Natural killer cell (primary cell): Measurements from ENCODE around the gene KIAA0232. TPM values are rescaled to one million over a fixed set of nuclear protein-coding genes. Genes with fewer than 3 reads are reported as not detected.

Experiments
- ATAC-seq, 3 donors: fragments of 150-1000 bp in 2 of 3; fragments of 200-7000 bp in 1 of 3; cut with Tn5 transposase; 1 replicate in 1 of 3; 2 replicates in 2 of 3; pipeline ENCODE4 v1.10.0; 2021; ENCODE audit warnings: mild to moderate bottlenecking in 2 of 3, moderate library complexity in 2 of 3
- DNase-seq, 2 donors: peaks; one replicate each; pipeline versions ENCODE4 v3.0.0 to v3.0.0-alpha.2; 2013 to 2021; ENCODE audit warnings: mixed read lengths in 1 of 2
- H3K27ac ChIP-seq: one replicate; pipeline ENCODE4 v1.5.1; 2013; ENCODE audit warnings: mild to moderate bottlenecking, low read length
- H3K27me3 ChIP-seq: one replicate; pipeline ENCODE4 v1.6.1; 2013; ENCODE audit warnings: low read length; ENCODE audit not compliant: control insufficient read depth, insufficient read depth
- H3K36me3 ChIP-seq: one replicate; pipeline ENCODE4 v1.6.1; 2013; ENCODE audit warnings: low read length; ENCODE audit not compliant: control insufficient read depth, insufficient read depth
- H3K4me1 ChIP-seq: one replicate; pipeline ENCODE4 v1.6.1; 2013; ENCODE audit warnings: low read length; ENCODE audit not compliant: control insufficient read depth, insufficient read depth
- H3K4me3 ChIP-seq: one replicate; pipeline ENCODE4 v1.5.1; 2013; ENCODE audit warnings: low read length
- H3K9me3 ChIP-seq: one replicate; pipeline ENCODE4 v1.6.1; 2013; ENCODE audit warnings: low read length; ENCODE audit not compliant: control insufficient read depth, insufficient read depth
- H3K27ac Mint-ChIP-seq, 2 donors: one replicate each; pipeline ENCODE4 v1.8.0; 2022; ENCODE audit warnings: mild to moderate bottlenecking in 2 of 2, mixed read lengths in 2 of 2, moderate library complexity in 1 of 2
- H3K27me3 Mint-ChIP-seq, 2 donors: one replicate each; pipeline ENCODE4 v1.8.0; 2022; ENCODE audit warnings: low read depth in 2 of 2, mixed read lengths in 2 of 2
- H3K36me3 Mint-ChIP-seq: one replicate; pipeline ENCODE4 v1.8.0; 2022; ENCODE audit warnings: mixed read lengths
- H3K4me1 Mint-ChIP-seq, 2 donors: one replicate each; pipeline ENCODE4 v1.8.0; 2022; ENCODE audit warnings: mixed read lengths in 2 of 2
- H3K4me3 Mint-ChIP-seq: one replicate; pipeline ENCODE4 v1.8.0; 2022; ENCODE audit warnings: mild to moderate bottlenecking, moderate library complexity, mixed read lengths
- H3K9me3 Mint-ChIP-seq, 2 donors: one replicate each; pipeline ENCODE4 v1.8.0; 2022; ENCODE audit warnings: mixed read lengths in 2 of 2
- CTCF ChIP-seq: fragments of 200-600 bp; IDR thresholded peaks from one replicate; pipeline ENCODE4 v1.8.0; 2022; ENCODE audit warnings: antibody characterized with exemption
- WGBS: methylation state at CpG from one replicate; pipeline ENCODE4 v1.1.7; 2013; ENCODE audit warnings: missing lambda C conversion rate; ENCODE audit not compliant: insufficient coverage; 5-methylcytosine and 5-hydroxymethylcytosine counted together
- intact Hi-C: fragments of 100-400 bp; cut with micrococcal nuclease; formaldehyde crosslinking; loops from one replicate; pipeline ENCODE4 v1.14.2; 2022
- total RNA-seq, 4 donors: library from RNA; stranded (reverse); fragments of 120-200 nt in 1 of 4; gene quantifications; one replicate each; pipeline versions ENCODE4 v1.2.3 to v1.2.4, GENCODE V29; 2013 to 2022

The KIAA0232 gene
- total RNA-seq, 3 donors from 2014 or later (not counting 1 experiment from before 2014, with no cell fraction given), result 24.7 to 30.3 (median 28.6) TPM

- Histone ChIP-seq H3K36me3 (peaks cover 15% of the 10 kb centered on the region), H3K27ac (no peak overlapping the region), H3K9me3 (no peaks in the 10 kb centered on the region), H3K27me3 (no peaks in the 10 kb centered on the region), H3K4me3 (no peak overlapping the region), H3K4me1 (peaks cover 59% of the 10 kb centered on the region)
- peak overlapping the region; percentile 45 to 66 for H3K27ac Mint-ChIP-seq
- H3K36me3 Mint-ChIP-seq, result no peaks in the 10 kb centered on the region
- H3K4me1 Mint-ChIP-seq, result peaks cover 69 to 82% of the 10 kb centered on the region in 2 donors
- no peaks in the 10 kb centered on the region for H3K27me3 Mint-ChIP-seq
- no peak for TF ChIP-seq CTCF
- no peaks in the 10 kb centered on the region for H3K9me3 Mint-ChIP-seq
- ATAC-seq (peak in 2 of 3 donors; percentile 46 to 52), DNase-seq (peak in 1 of 2 donors; percentile 79)
- WGBS, result 80% methylated on average over 12 of the region's 13 CpGs
- peak overlapping the region; percentile 67 for H3K4me3 Mint-ChIP-seq
- intact Hi-C loops, result no loop called here
These were observed 144.4 kb downstream of the KIAA0232 start for GRCh38 chr4:6926681-6927478.

- Mint-ChIP-seq H3K4me3 (no peak overlapping the region), H3K4me1 (peaks cover 65 to 78% of the 10 kb centered on the region in 2 donors), H3K9me3 (no peaks in the 10 kb centered on the region), H3K27me3 (no peaks in the 10 kb centered on the region), H3K36me3 (no peaks in the 10 kb centered on the region), H3K27ac (peak overlapping the region; percentile 45 to 54)
- Histone ChIP-seq H3K27me3 (no peaks in the 10 kb centered on the region), H3K9me3 (no peaks in the 10 kb centered on the region), H3K4me3 (no peak overlapping the region), H3K4me1 (peaks cover 54% of the 10 kb centered on the region), H3K27ac (no peak overlapping the region), H3K36me3 (peaks cover 15% of the 10 kb centered on the region)
- WGBS, result 94% methylated on average over 4 of the region's 4 CpGs
- no peak for TF ChIP-seq CTCF
- ATAC-seq, result no peak
- no peak for DNase-seq
- intact Hi-C loops, result no loop called here
These were observed 145.6 kb downstream of the KIAA0232 start for GRCh38 chr4:6928081-6928480.

- H3K27ac ChIP-seq, result no peak overlapping the region
- ATAC-seq (no peak), DNase-seq (peak in 1 of 2 donors; percentile 23)
- 87% methylated on average over 9 of the region's 9 CpGs for WGBS
- H3K36me3 Mint-ChIP-seq, result no peaks in the 10 kb centered on the region
- H3K36me3 ChIP-seq, result peaks cover 7% of the 10 kb centered on the region
- peaks cover 54% of the 10 kb centered on the region for H3K4me1 ChIP-seq
- intact Hi-C loops, result no loop called here
- H3K4me3 Mint-ChIP-seq, result no peak overlapping the region
- H3K9me3 ChIP-seq, result no peaks in the 10 kb centered on the region
- no peaks in the 10 kb centered on the region for H3K27me3 ChIP-seq
- no peaks in the 10 kb centered on the region for H3K9me3 Mint-ChIP-seq
- H3K27me3 Mint-ChIP-seq, result no peaks in the 10 kb centered on the region
- TF ChIP-seq CTCF, result no peak
- H3K27ac Mint-ChIP-seq, result no peak overlapping the region
- H3K4me3 ChIP-seq, result no peak overlapping the region
- H3K4me1 Mint-ChIP-seq, result peaks cover 68 to 82% of the 10 kb centered on the region in 2 donors
These were observed 146.8 kb downstream of the KIAA0232 start for GRCh38 chr4:6929339-6929811.
